Hindlimb muscle (tissue), 1 donor: ENCODE measurements around the gene C5AR2. TPM values are rescaled to one million over a fixed set of nuclear protein-coding genes. Genes with fewer than 3 reads are reported as not detected.
"Not testable (repeated sequence)": the region's sequence is repeated elsewhere in the genome, so short reads cannot be mapped to it uniquely, and the experiment has no call there.

Experiments
- DNase-seq: peaks from one replicate; pipeline ENCODE4 v3.0.0-alpha.2; 2013
- polyA plus RNA-seq: library from polyadenylated mRNA; unstranded; fragments of 120-200 nt; gene quantifications from one replicate; pipeline ENCODE4 v1.2.1, GENCODE V29; 2013; ENCODE audit not compliant: insufficient read length

The C5AR2 gene
- polyA plus RNA-seq: 0.57 TPM

GRCh38 chr19:47331931-47332547 lies at the start of gene C5AR2:
Gene C5AR2 (plus strand): TSS chr19:47332175. CDS start chr19:47340800, 8,625 bp downstream.
- DNase-seq: no peak

GRCh38 chr19:47283405-47284059 lies 48.4 kb upstream of the C5AR2 start:
- no peak for DNase-seq

- peak; percentile 72 for DNase-seq
Measured at GRCh38 chr19:47284324-47284899, 47.6 kb upstream of the C5AR2 start.

GRCh38 chr19:47296036-47296435 lies 35.9 kb upstream of the C5AR2 start:
- peak; percentile 69 for DNase-seq

GRCh38 chr19:47300867-47301266 lies 31.1 kb upstream of the C5AR2 start:
- not testable (repeated sequence) for DNase-seq

GRCh38 chr19:47302249-47302648 lies 29.7 kb upstream of the C5AR2 start:
- DNase-seq: no peak

GRCh38 chr19:47303966-47304365 lies 28.0 kb upstream of the C5AR2 start:
- DNase-seq: no peak

GRCh38 chr19:47305309-47305751 lies 26.6 kb upstream of the C5AR2 start:
- no peak for DNase-seq

GRCh38 chr19:47306303-47306702 lies 25.7 kb upstream of the C5AR2 start:
- no peak for DNase-seq

GRCh38 chr19:47309038-47309437 lies 22.9 kb upstream of the C5AR2 start:
- no peak for DNase-seq

- DNase-seq: no peak
Measured at GRCh38 chr19:47309608-47310007, 22.4 kb upstream of the C5AR2 start, which contains the start of gene C5AR1. Gene C5AR1 (plus strand): TSS chr19:47309861. CDS start chr19:47309896, 35 bp downstream.

GRCh38 chr19:47310323-47310722 lies 21.7 kb upstream of the C5AR2 start:
- DNase-seq: no peak

- DNase-seq: no peak
Measured at GRCh38 chr19:47310819-47311218, 21.2 kb upstream of the C5AR2 start.

GRCh38 chr19:47312366-47313006 lies 19.5 kb upstream of the C5AR2 start:
- DNase-seq: no peak

GRCh38 chr19:47313754-47314295 lies 18.1 kb upstream of the C5AR2 start:
- DNase-seq: no peak

GRCh38 chr19:47315125-47315821 lies 16.7 kb upstream of the C5AR2 start:
- DNase-seq: no peak

GRCh38 chr19:47316513-47316912 lies 15.5 kb upstream of the C5AR2 start:
- no peak for DNase-seq

- DNase-seq: no peak
Measured at GRCh38 chr19:47319923-47320871, 11.8 kb upstream of the C5AR2 start.

- no peak for DNase-seq
Measured at GRCh38 chr19:47321630-47322029, 10.3 kb upstream of the C5AR2 start.

GRCh38 chr19:47322058-47322457 lies 9.9 kb upstream of the C5AR2 start:
- DNase-seq: no peak

- no peak for DNase-seq
Measured at GRCh38 chr19:47323409-47323808, 8.6 kb upstream of the C5AR2 start.
